C4-2B (cell line): ENCODE measurements around the gene RHOH.
"Not testable (repeated sequence)": the region's sequence is repeated elsewhere in the genome, so short reads cannot be mapped to it uniquely, and the experiment has no call there.

ENCODE experiments used
- H3K27ac ChIP-seq: fragments of 450-650 bp; 2 replicates; pipeline ENCODE4 v1.5.1; 2017
- CTCF ChIP-seq: fragments of 450-650 bp; conservative IDR thresholded peaks from 2 replicates; pipeline ENCODE4 v1.5.1; 2017; ENCODE audit warnings: mild to moderate bottlenecking
- ZFX ChIP-seq: fragments of 450-650 bp; IDR thresholded peaks from 2 replicates; pipeline ENCODE4 v1.6.1; 2017

RHOH gene

GRCh38 chr4:40280586-40280985 lies 83.8 kb downstream of the RHOH start:
- no peak overlapping the region for H3K27ac ChIP-seq

GRCh38 chr4:40281099-40281498 lies 84.3 kb downstream of the RHOH start:
- TF ChIP-seq CTCF: no peak
- no peak overlapping the region for H3K27ac ChIP-seq

More at GRCh38 chr4:40280586-40280985, 83.8 kb downstream of the RHOH start:
- TF ChIP-seq ZFX (no peak), CTCF (no peak)

- no peak overlapping the region for H3K27ac ChIP-seq
- TF ChIP-seq ZFX (no peak), CTCF (no peak)
These were observed 85.1 kb downstream of the RHOH start for GRCh38 chr4:40281913-40282312.

GRCh38 chr4:40282857-40283256 lies 86.0 kb downstream of the RHOH start:
- H3K27ac ChIP-seq: not testable (repeated sequence)

GRCh38 chr4:40283413-40283812 lies 86.6 kb downstream of the RHOH start:
- H3K27ac ChIP-seq: no peak overlapping the region
- TF ChIP-seq CTCF (no peak), ZFX (no peak)

- no peak overlapping the region for H3K27ac ChIP-seq
These were observed 87.1 kb downstream of the RHOH start for GRCh38 chr4:40283968-40284367.

GRCh38 chr4:40285692-40286091 lies 88.9 kb downstream of the RHOH start:
- no peak overlapping the region for H3K27ac ChIP-seq
- TF ChIP-seq ZFX (no peak), CTCF (no peak)

More at GRCh38 chr4:40283968-40284367, 87.1 kb downstream of the RHOH start:
- TF ChIP-seq CTCF: no peak

GRCh38 chr4:40288566-40288965 lies 91.7 kb downstream of the RHOH start:
- H3K27ac ChIP-seq: no peak overlapping the region
- no peak for TF ChIP-seq ZFX
- TF ChIP-seq CTCF: no peak
